Mesendoderm (in vitro differentiated cells): ENCODE measurements around the gene OR6C74. TPM values are rescaled to one million over a fixed set of nuclear protein-coding genes. Genes with fewer than 3 reads are reported as not detected.

Source experiments
- DNase-seq: peaks from one replicate; pipeline ENCODE4 v3.0.0; 2013
- H2AK5ac ChIP-seq: 2 replicates; pipeline ENCODE4 v1.6.1; 2013; ENCODE audit warnings: low read length, inconsistent platforms
- H2BK120ac ChIP-seq: 2 replicates; pipeline ENCODE4 v1.6.1; 2013; ENCODE audit warnings: low read depth, mild to moderate bottlenecking, low read length, moderate library complexity, mixed read lengths
- H2BK15ac ChIP-seq: replicated peaks from 2 replicates; pipeline ENCODE4 v1.6.1; 2013; ENCODE audit warnings: low read depth, mild to moderate bottlenecking, moderate library complexity
- H2BK5ac ChIP-seq: 2 replicates; pipeline ENCODE4 v1.6.1; 2013; ENCODE audit warnings: low read length, inconsistent platforms
- H3K18ac ChIP-seq: 2 replicates; pipeline ENCODE4 v1.6.1; 2013; ENCODE audit warnings: mild to moderate bottlenecking, low read length, mixed read lengths
- H3K23ac ChIP-seq: one replicate; pipeline ENCODE4 v1.6.1; 2013; ENCODE audit warnings: low read length
- H3K27ac ChIP-seq: 2 replicates; pipeline ENCODE4 v1.5.1; 2013; ENCODE audit warnings: low read depth, mild to moderate bottlenecking, inconsistent platforms, low read length, moderate library complexity
- H3K27me3 ChIP-seq: 2 replicates; pipeline ENCODE4 v1.6.1; 2013; ENCODE audit warnings: low read length, control low read depth, mild to moderate bottlenecking, inconsistent platforms; ENCODE audit not compliant: insufficient read depth, poor library complexity
- H3K36me3 ChIP-seq: 2 replicates; pipeline ENCODE4 v1.6.1; 2013; ENCODE audit warnings: low read length, inconsistent platforms; ENCODE audit not compliant: control insufficient read depth, insufficient read depth
- H3K4ac ChIP-seq: one replicate; pipeline ENCODE4 v1.6.1; 2013; ENCODE audit warnings: low read depth, mild to moderate bottlenecking, low read length, moderate library complexity
- H3K4me1 ChIP-seq: 2 replicates; pipeline ENCODE4 v1.6.1; 2013; ENCODE audit warnings: low read depth, low read length, inconsistent platforms; ENCODE audit not compliant: control insufficient read depth
- H3K4me2 ChIP-seq: 2 replicates; pipeline ENCODE4 v1.6.1; 2013; ENCODE audit warnings: low read length
- H3K4me3 ChIP-seq: 2 replicates; pipeline ENCODE4 v1.5.1; 2013; ENCODE audit warnings: mild to moderate bottlenecking, low read length
- H3K56ac ChIP-seq: one replicate; pipeline ENCODE4 v1.6.1; 2013; ENCODE audit warnings: low read length
- H3K79me1 ChIP-seq: 2 replicates; pipeline ENCODE4 v1.6.1; 2013; ENCODE audit warnings: low read length, inconsistent platforms
- H3K79me2 ChIP-seq: 2 replicates; pipeline ENCODE4 v1.6.1; 2013; ENCODE audit warnings: mild to moderate bottlenecking, low read length; ENCODE audit not compliant: control insufficient read depth, insufficient read depth
- H3K9ac ChIP-seq: 2 replicates; pipeline ENCODE4 v1.6.1; 2013; ENCODE audit warnings: low read length, inconsistent platforms
- H4K5ac ChIP-seq: one replicate; pipeline ENCODE4 v1.6.1; 2013; ENCODE audit warnings: low read length
- H4K8ac ChIP-seq: one replicate; pipeline ENCODE4 v1.6.1; 2013; ENCODE audit warnings: low read depth, mild to moderate bottlenecking, control low read depth, low read length, moderate library complexity
- WGBS: extraction: QIAGEN DNeasy Blood & Tissue Kit; methylation state at CpG from one replicate; pipeline ENCODE4 v1.1.7; 2013; ENCODE audit warnings: low lambda C conversion rate, missing lambda C conversion rate; ENCODE audit not compliant: insufficient coverage; ENCODE audit errors: extremely low coverage; 5-methylcytosine and 5-hydroxymethylcytosine counted together
- polyA plus RNA-seq, 2 experiments: library from polyadenylated mRNA; stranded (reverse); fragments of 200-250 nt; gene quantifications; one replicate each; pipeline ENCODE4 v1.2.3, GENCODE V29; 2013

OR6C74 gene
- polyA plus RNA-seq (2013, experiment 1 of 2): not detected
- polyA plus RNA-seq (2013, experiment 2 of 2): not detected

- no peak within 1 kb of the TSS for H3K27ac ChIP-seq
- no peak for DNase-seq
- no peaks in the 10 kb centered on the region for H3K79me1 ChIP-seq
- no peak within 1 kb of the TSS for H3K56ac ChIP-seq
- H2BK5ac ChIP-seq: no peak within 1 kb of the TSS
- no peak within 1 kb of the TSS for H3K4ac ChIP-seq
- H3K4me3 ChIP-seq: no peak within 1 kb of the TSS
- H4K5ac ChIP-seq: no peak within 1 kb of the TSS
- no peak within 1 kb of the TSS for H3K23ac ChIP-seq
- no peak within 1 kb of the TSS for H2BK15ac ChIP-seq
- no peak within 1 kb of the TSS for H2BK120ac ChIP-seq
- H3K18ac ChIP-seq: no peak within 1 kb of the TSS
- H3K4me2 ChIP-seq: no peak within 1 kb of the TSS
- no peaks in the 10 kb centered on the region for H3K79me2 ChIP-seq
- no peaks in the 10 kb centered on the region for H3K27me3 ChIP-seq
- H3K36me3 ChIP-seq: no peaks in the 10 kb centered on the region
- H3K9ac ChIP-seq: no peak within 1 kb of the TSS
- H3K4me1 ChIP-seq: no peaks in the 10 kb centered on the region
- WGBS: no CpG with 5 or more reads among the region's 3 CpGs
- H4K8ac ChIP-seq: no peak within 1 kb of the TSS
- H2AK5ac ChIP-seq: no peak within 1 kb of the TSS
Observed at GRCh38 chr12:55244309-55244708, at the start of gene OR6C74. TSS of gene OR6C74 (plus strand) at chr12:55244609. CDS start at chr12:55247288, 2,679 bp downstream.

- Histone ChIP-seq H3K79me2 (no peaks in the 10 kb centered on the region), H2BK5ac (no peak within 1 kb of the TSS)
Observed at GRCh38 chr12:55220725-55221124, 23.7 kb upstream of the OR6C74 start, which contains the start of gene OR10A7. TSS of gene OR10A7 (plus strand) at chr12:55221025. CDS start at chr12:55221025, 0 bp downstream.

GRCh38 chr12:55226523-55226922 lies 17.9 kb upstream of the OR6C74 start:
- Histone ChIP-seq H2BK120ac (no peak overlapping the region), H3K18ac (no peak overlapping the region), H4K8ac (no peak overlapping the region), H3K23ac (no peak overlapping the region), H2AK5ac (no peak overlapping the region), H3K36me3 (no peaks in the 10 kb centered on the region), H3K4me2 (no peak overlapping the region), H3K4ac (no peak overlapping the region), H3K79me1 (no peaks in the 10 kb centered on the region), H2BK5ac (no peak overlapping the region), H3K27ac (no peak overlapping the region), H3K4me3 (no peak overlapping the region), H3K56ac (no peak overlapping the region), H3K27me3 (no peaks in the 10 kb centered on the region), H3K79me2 (no peaks in the 10 kb centered on the region), H3K9ac (no peak overlapping the region), H3K4me1 (no peaks in the 10 kb centered on the region), H4K5ac (no peak overlapping the region), H2BK15ac (no peak overlapping the region)
- WGBS: no CpG with 5 or more reads among the region's 1 CpG
- DNase-seq: no peak

More at GRCh38 chr12:55220725-55221124, 23.7 kb upstream of the OR6C74 start, which contains the start of gene OR10A7:
- Histone ChIP-seq H2BK15ac (no peak within 1 kb of the TSS), H3K4ac (no peak within 1 kb of the TSS), H2BK120ac (no peak within 1 kb of the TSS), H4K8ac (no peak within 1 kb of the TSS), H2AK5ac (no peak within 1 kb of the TSS), H3K9ac (no peak within 1 kb of the TSS), H3K56ac (no peak within 1 kb of the TSS), H3K18ac (no peak within 1 kb of the TSS), H3K27ac (no peak within 1 kb of the TSS), H3K79me1 (no peaks in the 10 kb centered on the region), H4K5ac (no peak within 1 kb of the TSS), H3K27me3 (no peaks in the 10 kb centered on the region), H3K4me1 (no peaks in the 10 kb centered on the region), H3K23ac (no peak within 1 kb of the TSS), H3K4me3 (no peak within 1 kb of the TSS), H3K36me3 (no peaks in the 10 kb centered on the region), H3K4me2 (no peak within 1 kb of the TSS)
- DNase-seq: no peak
- 100% methylated on average over 1 of the region's 2 CpGs for WGBS

- no CpG with 5 or more reads among the region's 3 CpGs for WGBS
- no peak for DNase-seq
- no peak overlapping the region for H3K23ac ChIP-seq
- no peak overlapping the region for H4K5ac ChIP-seq
- H3K79me1 ChIP-seq: no peaks in the 10 kb centered on the region
- no peak overlapping the region for H3K4me2 ChIP-seq
- H3K18ac ChIP-seq: no peak overlapping the region
- H3K79me2 ChIP-seq: no peaks in the 10 kb centered on the region
- no peak overlapping the region for H4K8ac ChIP-seq
- no peak overlapping the region for H2BK15ac ChIP-seq
- H2BK5ac ChIP-seq: no peak overlapping the region
- H3K9ac ChIP-seq: no peak overlapping the region
- no peak overlapping the region for H3K4me3 ChIP-seq
- H3K4ac ChIP-seq: no peak overlapping the region
- no peak overlapping the region for H3K27ac ChIP-seq
- H3K4me1 ChIP-seq: no peaks in the 10 kb centered on the region
- H2AK5ac ChIP-seq: no peak overlapping the region
- no peaks in the 10 kb centered on the region for H3K36me3 ChIP-seq
- H3K56ac ChIP-seq: no peak overlapping the region
- no peak overlapping the region for H2BK120ac ChIP-seq
- no peaks in the 10 kb centered on the region for H3K27me3 ChIP-seq
Observed at GRCh38 chr12:55227643-55228042, 16.8 kb upstream of the OR6C74 start.

- Histone ChIP-seq H3K56ac (no peak overlapping the region), H3K27ac (no peak overlapping the region), H3K18ac (no peak overlapping the region), H3K79me2 (no peaks in the 10 kb centered on the region), H3K4ac (no peak overlapping the region), H2BK120ac (no peak overlapping the region), H3K9ac (no peak overlapping the region), H3K23ac (no peak overlapping the region), H2AK5ac (no peak overlapping the region), H3K4me3 (no peak overlapping the region), H4K8ac (no peak overlapping the region), H4K5ac (no peak overlapping the region), H3K27me3 (no peaks in the 10 kb centered on the region), H3K4me1 (no peaks in the 10 kb centered on the region), H2BK15ac (no peak overlapping the region), H2BK5ac (no peak overlapping the region), H3K79me1 (no peaks in the 10 kb centered on the region), H3K36me3 (no peaks in the 10 kb centered on the region), H3K4me2 (no peak overlapping the region)
- WGBS: no CpG with 5 or more reads among the region's 1 CpG
- DNase-seq: no peak
Observed at GRCh38 chr12:55246159-55246558, 1.8 kb downstream of the OR6C74 start.

- Histone ChIP-seq H3K9ac (no peak overlapping the region), H4K8ac (no peak overlapping the region), H3K56ac (no peak overlapping the region), H3K79me1 (no peaks in the 10 kb centered on the region), H2BK120ac (no peak overlapping the region), H3K18ac (no peak overlapping the region), H3K27me3 (no peaks in the 10 kb centered on the region), H3K79me2 (no peaks in the 10 kb centered on the region), H2BK5ac (no peak overlapping the region), H3K4me1 (no peaks in the 10 kb centered on the region), H3K23ac (no peak overlapping the region), H3K4me2 (no peak overlapping the region), H3K4ac (no peak overlapping the region), H4K5ac (no peak overlapping the region), H3K27ac (no peak overlapping the region), H2BK15ac (no peak overlapping the region), H3K4me3 (no peak overlapping the region), H3K36me3 (no peaks in the 10 kb centered on the region), H2AK5ac (no peak overlapping the region)
- no CpG with 5 or more reads among the region's 3 CpGs for WGBS
- DNase-seq: no peak
Observed at GRCh38 chr12:55250944-55251343, 6.5 kb downstream of the OR6C74 start.
